Trophoblast cell (in vitro differentiated cells and primary cell): ENCODE measurements around the gene KRABD2.

Experiments
- DNase-seq, 2 donors: peaks; one replicate each; pipeline ENCODE4 v3.0.0-alpha.2; 2016
- H2AFZ ChIP-seq: 2 replicates; pipeline ENCODE4 v1.6.1; 2013; ENCODE audit warnings: low read length, moderate library complexity, mild to moderate bottlenecking; ENCODE audit not compliant: insufficient read depth, poor library complexity
- H2AK5ac ChIP-seq: 2 replicates; pipeline ENCODE4 v1.6.1; 2013; ENCODE audit warnings: mild to moderate bottlenecking, low read length
- H2BK120ac ChIP-seq: 2 replicates; pipeline ENCODE4 v1.6.1; 2013; ENCODE audit warnings: low read length, mild to moderate bottlenecking, moderate library complexity; ENCODE audit not compliant: insufficient read depth, poor library complexity
- H2BK12ac ChIP-seq: 2 replicates; pipeline ENCODE4 v1.6.1; 2013; ENCODE audit warnings: mild to moderate bottlenecking, low read length, moderate library complexity
- H2BK5ac ChIP-seq: 2 replicates; pipeline ENCODE4 v1.6.1; 2013; ENCODE audit warnings: low read length, low read depth, moderate library complexity, mild to moderate bottlenecking; ENCODE audit not compliant: poor library complexity
- H3K14ac ChIP-seq: 2 replicates; pipeline ENCODE4 v1.6.1; 2013; ENCODE audit warnings: mild to moderate bottlenecking, low read length
- H3K18ac ChIP-seq: 2 replicates; pipeline ENCODE4 v1.6.1; 2013; ENCODE audit warnings: mild to moderate bottlenecking, low read length
- H3K23ac ChIP-seq: 2 replicates; pipeline ENCODE4 v1.6.1; 2013; ENCODE audit warnings: low read length
- H3K27ac ChIP-seq: 2 replicates; pipeline ENCODE4 v1.5.1; 2013; ENCODE audit warnings: low read depth, mild to moderate bottlenecking, inconsistent platforms, low read length, moderate library complexity
- H3K27me3 ChIP-seq: 2 replicates; pipeline ENCODE4 v1.6.1; 2013; ENCODE audit warnings: inconsistent platforms, mild to moderate bottlenecking, low read length, moderate library complexity; ENCODE audit not compliant: insufficient read depth
- H3K36me3 ChIP-seq, 2 experiments: 1 replicate in 1 of 2; 2 replicates in 1 of 2; pipeline ENCODE4 v1.6.1; 2013; ENCODE audit warnings: low read length in 2 of 2, mild to moderate bottlenecking in 2 of 2, moderate library complexity in 1 of 2; ENCODE audit not compliant: insufficient read depth in 2 of 2, control insufficient read depth in 1 of 2
- H3K4ac ChIP-seq: 2 replicates; pipeline ENCODE4 v1.6.1; 2013; ENCODE audit warnings: low read depth, mild to moderate bottlenecking, low read length, moderate library complexity
- H3K4me1 ChIP-seq, 2 experiments: 1 replicate in 1 of 2; 2 replicates in 1 of 2; pipeline ENCODE4 v1.6.1; 2013; ENCODE audit warnings: low read length in 2 of 2, mild to moderate bottlenecking in 2 of 2, moderate library complexity in 1 of 2; ENCODE audit not compliant: insufficient read depth in 2 of 2, control insufficient read depth in 1 of 2
- H3K4me2 ChIP-seq: 2 replicates; pipeline ENCODE4 v1.6.1; 2013; ENCODE audit warnings: inconsistent platforms, mild to moderate bottlenecking, low read length, moderate library complexity
- H3K4me3 ChIP-seq: 2 replicates; pipeline ENCODE4 v1.5.1; 2013; ENCODE audit warnings: mild to moderate bottlenecking, low read depth, low read length, inconsistent platforms
- H3K79me1 ChIP-seq: one replicate; pipeline ENCODE4 v1.6.1; 2013; ENCODE audit warnings: low read length
- H3K79me2 ChIP-seq: 2 replicates; pipeline ENCODE4 v1.6.1; 2013; ENCODE audit warnings: low read length, mild to moderate bottlenecking; ENCODE audit not compliant: control insufficient read depth, insufficient read depth, poor library complexity
- H3K9ac ChIP-seq: 2 replicates; pipeline ENCODE4 v1.6.1; 2013; ENCODE audit warnings: mild to moderate bottlenecking, low read length
- H3K9me3 ChIP-seq: 2 replicates; pipeline ENCODE4 v1.6.1; 2013; ENCODE audit warnings: low read depth, mild to moderate bottlenecking, control low read depth, inconsistent platforms, low read length; ENCODE audit not compliant: insufficient read depth
- H4K12ac ChIP-seq: 2 replicates; pipeline ENCODE4 v1.6.1; 2013; ENCODE audit warnings: low read depth, mild to moderate bottlenecking, low read length, moderate library complexity
- H4K8ac ChIP-seq: 2 replicates; pipeline ENCODE4 v1.6.1; 2013; ENCODE audit warnings: low read depth, mild to moderate bottlenecking, low read length, moderate library complexity
- H4K91ac ChIP-seq: one replicate; pipeline ENCODE4 v1.6.1; 2013; ENCODE audit warnings: low read depth, mild to moderate bottlenecking, low read length, moderate library complexity
- WGBS: extraction: QIAGEN DNeasy Blood & Tissue Kit; methylation state at CpG from one replicate; pipeline ENCODE4 v1.1.7; 2013; ENCODE audit warnings: missing lambda C conversion rate; ENCODE audit not compliant: insufficient read length, insufficient coverage; ENCODE audit errors: extremely low coverage; 5-methylcytosine and 5-hydroxymethylcytosine counted together

Gene KRABD2

DNA sequence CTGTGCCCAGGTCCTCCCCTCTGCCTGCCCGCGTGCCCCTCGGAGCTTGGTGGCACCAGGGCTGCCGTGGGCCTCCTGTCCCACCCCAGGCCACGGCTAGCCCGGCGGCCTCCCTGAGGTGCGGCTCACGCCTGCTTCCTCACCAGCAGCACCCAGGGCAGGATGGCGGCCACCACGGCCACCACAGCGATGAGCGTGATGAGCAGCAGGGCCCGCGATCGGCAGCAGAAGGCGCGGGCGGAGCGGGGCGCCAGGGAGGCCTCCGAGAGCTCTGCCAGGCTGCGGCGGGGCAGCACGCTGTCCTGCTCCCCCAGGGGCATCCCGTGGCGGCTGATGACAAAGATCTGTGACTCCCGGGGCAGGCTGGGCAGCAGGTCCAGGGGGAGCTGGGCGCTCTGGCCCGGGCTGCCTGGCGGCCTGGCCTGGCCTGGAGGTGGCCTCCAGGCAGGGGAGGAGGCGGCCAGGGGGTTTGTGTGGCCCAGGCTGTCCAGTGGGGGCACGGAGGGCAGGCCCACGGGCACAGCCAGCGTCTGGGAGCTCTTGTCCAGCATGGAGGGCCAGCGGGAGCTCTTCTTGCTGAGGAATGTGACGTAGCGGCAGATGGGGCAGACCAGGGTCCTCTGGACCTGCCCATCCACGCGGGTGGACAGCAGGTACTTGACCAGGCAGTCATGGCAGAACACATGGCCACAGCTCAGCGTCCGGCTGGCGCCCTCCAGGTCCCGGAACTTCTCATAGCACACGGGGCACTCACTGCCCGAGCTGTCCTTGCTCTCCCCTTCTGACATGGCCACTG is 16.4 kb upstream of the KRABD2 start:
- no CpG with 5 or more reads among the region's 46 CpGs for WGBS
- Histone ChIP-seq H4K8ac (no peak overlapping the region), H3K79me2 (no peaks in the 10 kb centered on the region), H3K79me1 (peaks cover 3% of the 10 kb centered on the region), H3K23ac (no peak overlapping the region), H2BK5ac (no peak overlapping the region), H3K9me3 (peaks cover 2% of the 10 kb centered on the region), H4K91ac (peak overlapping the region; percentile 42), H2AK5ac (peak overlapping the region; percentile 25), H3K18ac (no peak overlapping the region), H2BK120ac (no peak overlapping the region), H3K4me2 (no peak overlapping the region), H2AFZ (no peak overlapping the region), H3K9ac (no peak overlapping the region), H3K36me3 (no peaks in the 10 kb centered on the region), H3K27ac (no peak overlapping the region), H3K4me3 (no peak overlapping the region), H3K14ac (no peak overlapping the region), H4K12ac (no peak overlapping the region), H3K4me1 (peaks cover 28 to 31% of the 10 kb centered on the region in 2 experiments), H3K4ac (no peak overlapping the region), H2BK12ac (no peak overlapping the region), H3K27me3 (no peaks in the 10 kb centered on the region)
- no peak for DNase-seq

GRCh38 chr17:8392274-8392673 is 15.8 kb upstream of the KRABD2 start:
- no peak overlapping the region for H2BK120ac ChIP-seq
- H2BK12ac ChIP-seq: no peak overlapping the region
- no peaks in the 10 kb centered on the region for H3K36me3 ChIP-seq
- no peak overlapping the region for H3K14ac ChIP-seq
- no peaks in the 10 kb centered on the region for H3K27me3 ChIP-seq
- peaks cover 2% of the 10 kb centered on the region for H3K9me3 ChIP-seq
- no peak overlapping the region for H3K4me2 ChIP-seq
- H4K8ac ChIP-seq: no peak overlapping the region
- H2AK5ac ChIP-seq: peak overlapping the region; percentile 15
- no CpG with 5 or more reads among the region's 18 CpGs for WGBS
- peak overlapping the region; percentile 42 for H4K91ac ChIP-seq
- H3K79me1 ChIP-seq: peaks cover 3% of the 10 kb centered on the region
- H3K18ac ChIP-seq: no peak overlapping the region
- peaks cover 23 to 27% of the 10 kb centered on the region in 2 experiments for H3K4me1 ChIP-seq
- no peak overlapping the region for H4K12ac ChIP-seq
- no peak for DNase-seq
- H3K27ac ChIP-seq: no peak overlapping the region
- H3K23ac ChIP-seq: no peak overlapping the region
- H3K9ac ChIP-seq: no peak overlapping the region
- H3K79me2 ChIP-seq: no peaks in the 10 kb centered on the region
- H2AFZ ChIP-seq: no peak overlapping the region
- no peak overlapping the region for H3K4ac ChIP-seq
- H3K4me3 ChIP-seq: no peak overlapping the region
- H2BK5ac ChIP-seq: no peak overlapping the region

GRCh38 chr17:8391711-8392110 is 15.2 kb upstream of the KRABD2 start:
- Histone ChIP-seq H3K9ac (no peak overlapping the region), H3K23ac (no peak overlapping the region), H2AK5ac (no peak overlapping the region), H4K91ac (peak overlapping the region; percentile 2), H2BK5ac (no peak overlapping the region), H2BK120ac (no peak overlapping the region), H3K79me1 (peaks cover 3% of the 10 kb centered on the region), H3K27ac (peak overlapping the region; percentile 10), H3K4me3 (no peak overlapping the region), H3K4me1 (peaks cover 26 to 29% of the 10 kb centered on the region in 2 experiments), H4K8ac (no peak overlapping the region), H3K79me2 (no peaks in the 10 kb centered on the region), H3K9me3 (peaks cover 2% of the 10 kb centered on the region), H3K18ac (no peak overlapping the region), H3K14ac (no peak overlapping the region), H3K27me3 (no peaks in the 10 kb centered on the region), H4K12ac (no peak overlapping the region), H3K36me3 (no peaks in the 10 kb centered on the region), H2BK12ac (no peak overlapping the region), H3K4me2 (no peak overlapping the region), H3K4ac (no peak overlapping the region), H2AFZ (no peak overlapping the region)
- no CpG with 5 or more reads among the region's 9 CpGs for WGBS
- no peak for DNase-seq

- H3K4me3 ChIP-seq: no peak overlapping the region
- no peaks in the 10 kb centered on the region for H3K27me3 ChIP-seq
- H2AK5ac ChIP-seq: no peak overlapping the region
- H3K4me2 ChIP-seq: no peak overlapping the region
- H2BK5ac ChIP-seq: no peak overlapping the region
- no peaks in the 10 kb centered on the region for H3K9me3 ChIP-seq
- no peak overlapping the region for H4K8ac ChIP-seq
- H3K79me2 ChIP-seq: peaks cover 9% of the 10 kb centered on the region
- H2AFZ ChIP-seq: no peak overlapping the region
- peaks cover 32 to 33% of the 10 kb centered on the region in 2 experiments for H3K4me1 ChIP-seq
- H4K12ac ChIP-seq: no peak overlapping the region
- no peak overlapping the region for H3K23ac ChIP-seq
- H3K18ac ChIP-seq: no peak overlapping the region
- H3K79me1 ChIP-seq: peaks cover 21% of the 10 kb centered on the region
- H3K4ac ChIP-seq: no peak overlapping the region
- DNase-seq: peak in 1 of 2 donors; percentile 27
- no peaks in the 10 kb centered on the region for H3K36me3 ChIP-seq
- no peak overlapping the region for H2BK12ac ChIP-seq
- H3K27ac ChIP-seq: no peak overlapping the region
- H2BK120ac ChIP-seq: no peak overlapping the region
- H3K9ac ChIP-seq: no peak overlapping the region
- WGBS: no CpG with 5 or more reads among the region's 7 CpGs
- no peak overlapping the region for H4K91ac ChIP-seq
- no peak overlapping the region for H3K14ac ChIP-seq
Measured at GRCh38 chr17:8387914-8388651, 11.6 kb upstream of the KRABD2 start.
